Prostate gland (tissue), 2 donors: ENCODE results near the gene BAHD1. TPM values are rescaled to one million over a fixed set of nuclear protein-coding genes. Genes with fewer than 3 reads are reported as not detected.
A peak's percentile ranks its signal among the peaks of the same experiment; 100 is the strongest.

Source experiments
- DNase-seq: peaks from one replicate; pipeline ENCODE4 v3.0.0-alpha.2; 2019; ENCODE audit warnings: low spot score
- H3K27ac ChIP-seq, 2 donors: fragments of 200-600 bp; sonication (generic); 2 replicates each; pipeline ENCODE4 v1.5.1; 2017 to 2019
- H3K27me3 ChIP-seq: fragments of 200-600 bp; sonication (generic); replicated peaks from 2 replicates; pipeline ENCODE4 v1.5.1; 2019; ENCODE audit not compliant: insufficient read depth
- H3K36me3 ChIP-seq, 2 donors: fragments of 200-600 bp; sonication (generic); 1 replicate in 1 of 2; 2 replicates in 1 of 2; pipeline versions ENCODE4 v1.5.1 to v1.8.1; 2017 to 2019
- H3K4me1 ChIP-seq: fragments of 200-600 bp; sonication (generic); replicated peaks from 2 replicates; pipeline ENCODE4 v1.5.1; 2019
- H3K4me3 ChIP-seq, 2 donors: fragments of 200-600 bp; sonication (generic); 2 replicates each; pipeline ENCODE4 v1.5.1; 2017 to 2019
- H3K9me3 ChIP-seq: fragments of 200-600 bp; sonication (generic); 2 replicates; pipeline ENCODE4 v1.5.1; 2017
- POLR2A ChIP-seq: fragments of 450-650 bp; IDR thresholded peaks from one replicate; pipeline ENCODE4 v1.6.1; 2016; ENCODE audit warnings: antibody characterized with exemption, mild to moderate bottlenecking
- POLR2AphosphoS5 ChIP-seq: sonication (generic); formaldehyde crosslinking; IDR thresholded peaks from one replicate; pipeline ENCODE4 v1.6.1; 2017; ENCODE audit warnings: antibody characterized with exemption
- WGBS: methylation state at CpG from one replicate; pipeline ENCODE4 v1.1.5; 2018; 5-methylcytosine and 5-hydroxymethylcytosine counted together
- intact Hi-C: fragments of 100-400 bp; cut with DNase I; formaldehyde crosslinking; loops from one replicate; pipeline ENCODE4 v1.14.2; 2022
- total RNA-seq, 2 donors: library from RNA; depleted of rRNA; stranded (reverse); fragments of >200 nt; gene quantifications; one replicate each; pipeline ENCODE4 v1.1.0, GENCODE V29; 2016
- TF ChIP-seq, protein P1 (sequence below), 4 experiments: fragments of 200-600 bp in 2 of 4; fragments of 450-650 bp in 2 of 4; sonication (generic) in 2 of 4; IDR thresholded peaks; 1 replicate in 3 of 4; 2 replicates in 1 of 4; pipeline ENCODE4 v1.5.1; 2016 to 2019; ENCODE audit warnings: antibody characterized with exemption in 4 of 4, mild to moderate bottlenecking in 2 of 4, moderate library complexity in 2 of 4

BAHD1 gene
- total RNA-seq, 2 donors from 2014 or later: 17.0 to 39.4 TPM

GRCh38 chr15:40501487-40501886 lies 60.7 kb downstream of the BAHD1 start:
- H3K9me3 ChIP-seq: no peaks in the 10 kb centered on the region
- no peak overlapping the region for H3K4me3 ChIP-seq
- no peaks in the 10 kb centered on the region for H3K36me3 ChIP-seq
- no peaks in the 10 kb centered on the region for H3K27me3 ChIP-seq
- H3K4me1 ChIP-seq: no peaks in the 10 kb centered on the region
- DNase-seq: no peak
- 74% methylated on average over 6 of the region's 6 CpGs for WGBS
- intact Hi-C loops: no loop called here
- TF ChIP-seq POLR2AphosphoS5 (no peak), POLR2A (no peak)
- TF ChIP-seq, protein P1, sequence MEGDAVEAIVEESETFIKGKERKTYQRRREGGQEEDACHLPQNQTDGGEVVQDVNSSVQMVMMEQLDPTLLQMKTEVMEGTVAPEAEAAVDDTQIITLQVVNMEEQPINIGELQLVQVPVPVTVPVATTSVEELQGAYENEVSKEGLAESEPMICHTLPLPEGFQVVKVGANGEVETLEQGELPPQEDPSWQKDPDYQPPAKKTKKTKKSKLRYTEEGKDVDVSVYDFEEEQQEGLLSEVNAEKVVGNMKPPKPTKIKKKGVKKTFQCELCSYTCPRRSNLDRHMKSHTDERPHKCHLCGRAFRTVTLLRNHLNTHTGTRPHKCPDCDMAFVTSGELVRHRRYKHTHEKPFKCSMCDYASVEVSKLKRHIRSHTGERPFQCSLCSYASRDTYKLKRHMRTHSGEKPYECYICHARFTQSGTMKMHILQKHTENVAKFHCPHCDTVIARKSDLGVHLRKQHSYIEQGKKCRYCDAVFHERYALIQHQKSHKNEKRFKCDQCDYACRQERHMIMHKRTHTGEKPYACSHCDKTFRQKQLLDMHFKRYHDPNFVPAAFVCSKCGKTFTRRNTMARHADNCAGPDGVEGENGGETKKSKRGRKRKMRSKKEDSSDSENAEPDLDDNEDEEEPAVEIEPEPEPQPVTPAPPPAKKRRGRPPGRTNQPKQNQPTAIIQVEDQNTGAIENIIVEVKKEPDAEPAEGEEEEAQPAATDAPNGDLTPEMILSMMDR (IDR thresholded peaks at IDR 0.05): no peak
- H3K27ac ChIP-seq: no peak overlapping the region

DNA sequence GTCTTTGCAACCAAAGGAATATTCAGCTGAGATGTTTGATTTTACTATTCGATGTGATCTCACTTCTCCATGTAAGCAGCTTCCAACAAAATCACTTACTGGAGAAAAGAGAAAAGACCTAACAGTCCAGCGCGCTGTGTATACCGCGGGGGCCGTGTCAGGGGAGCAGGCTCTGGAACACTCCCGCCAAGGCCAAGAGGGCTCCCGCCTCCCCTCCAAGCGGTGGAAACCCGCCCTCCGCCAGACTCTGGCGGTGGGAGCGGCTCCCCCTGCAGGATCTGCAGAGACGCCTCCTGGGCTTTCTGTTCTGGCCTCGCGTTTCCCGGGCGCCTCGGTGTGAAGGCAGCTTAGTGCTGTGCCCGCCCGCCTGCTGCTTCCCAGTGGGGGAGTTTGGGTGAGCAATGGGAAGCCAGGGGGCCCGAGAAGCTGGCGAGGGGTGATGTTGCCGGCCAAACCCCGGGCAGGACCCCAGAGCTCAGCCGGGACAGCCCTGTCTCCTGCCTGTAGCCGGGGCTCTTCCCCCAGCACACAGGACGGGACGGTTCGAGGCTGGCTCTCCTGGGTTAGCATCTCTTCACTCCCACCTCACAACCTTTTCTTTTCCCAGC lies 66.3 kb downstream of the BAHD1 start:
- whole genome bisulfite sequencing: 4% methylated on average over 30 of the region's 30 CpGs
- H3K4me1 ChIP-seq: no peaks in the 10 kb centered on the region
- peak overlapping the region in 1 of 2 donors; percentile 8 for H3K4me3 ChIP-seq
- no peak overlapping the region for H3K27ac ChIP-seq
- TF ChIP-seq POLR2AphosphoS5 (peak; percentile 44), POLR2A (no peak)
- TF ChIP-seq, protein P1 (IDR thresholded peaks at IDR 0.05): peak in 3 of 4 experiments; percentile 41 to 71 (median 53)
- H3K9me3 ChIP-seq: no peaks in the 10 kb centered on the region
- no peaks in the 10 kb centered on the region for H3K36me3 ChIP-seq
- no peaks in the 10 kb centered on the region for H3K27me3 ChIP-seq
- intact Hi-C loops: no loop called here
- DNase-seq: peak; percentile 48

DNA sequence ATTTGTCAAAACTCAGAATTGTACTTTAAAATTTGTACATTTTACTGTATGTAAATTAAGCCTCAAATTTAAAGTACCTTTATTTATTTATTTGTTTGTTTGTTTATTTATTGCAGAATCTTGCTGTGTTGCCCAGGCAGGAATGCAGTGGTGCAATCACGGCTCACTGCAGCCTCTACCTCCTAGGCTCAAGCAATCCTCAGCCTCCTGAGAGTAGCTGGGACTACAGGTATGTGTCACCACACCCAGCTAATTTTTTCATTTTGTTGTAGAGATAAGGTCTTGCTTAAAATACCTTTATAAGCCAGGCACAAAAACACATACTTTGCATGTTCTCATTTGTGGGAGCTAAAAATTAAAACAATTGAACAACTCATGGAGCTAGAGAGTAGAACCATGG lies 67.5 kb downstream of the BAHD1 start:
- 94% methylated on average over 1 of the region's 1 CpG for WGBS
- Histone ChIP-seq H3K4me1 (no peaks in the 10 kb centered on the region), H3K36me3 (no peaks in the 10 kb centered on the region), H3K27me3 (no peaks in the 10 kb centered on the region), H3K9me3 (no peaks in the 10 kb centered on the region), H3K4me3 (no peak overlapping the region), H3K27ac (no peak overlapping the region)
- DNase-seq: no peak
- intact Hi-C loops: no loop called here
- no peak for TF ChIP-seq POLR2AphosphoS5
- TF ChIP-seq, protein P1 (IDR thresholded peaks at IDR 0.05): no peak
- no peak for TF ChIP-seq POLR2A

DNA sequence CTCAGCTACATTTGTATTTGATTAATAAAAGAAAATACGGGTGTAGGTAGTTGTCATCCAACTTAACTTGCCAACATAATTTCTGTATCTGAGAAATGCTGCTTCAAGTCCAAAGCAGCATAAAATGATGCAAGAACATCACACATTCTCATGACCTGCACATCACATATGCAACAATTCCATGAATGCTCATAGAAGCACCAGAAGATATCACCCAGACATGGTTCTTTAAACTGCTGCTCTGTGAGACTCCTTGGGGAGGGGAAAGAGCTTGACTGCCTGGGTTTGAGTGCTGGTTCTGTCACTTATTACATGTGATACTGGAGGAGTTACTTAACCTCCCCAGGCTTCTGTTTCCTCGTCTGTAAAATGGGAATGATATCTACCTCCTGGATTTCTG lies 69.4 kb downstream of the BAHD1 start:
- no peak for DNase-seq
- intact Hi-C loops: no loop called here
- Histone ChIP-seq H3K36me3 (no peaks in the 10 kb centered on the region), H3K4me3 (no peak overlapping the region), H3K27ac (no peak overlapping the region), H3K4me1 (no peaks in the 10 kb centered on the region), H3K9me3 (no peaks in the 10 kb centered on the region), H3K27me3 (no peaks in the 10 kb centered on the region)
- 90% methylated on average over 2 of the region's 2 CpGs for WGBS
- TF ChIP-seq POLR2AphosphoS5 (no peak), POLR2A (no peak)
- TF ChIP-seq, protein P1 (IDR thresholded peaks at IDR 0.05): no peak

DNA sequence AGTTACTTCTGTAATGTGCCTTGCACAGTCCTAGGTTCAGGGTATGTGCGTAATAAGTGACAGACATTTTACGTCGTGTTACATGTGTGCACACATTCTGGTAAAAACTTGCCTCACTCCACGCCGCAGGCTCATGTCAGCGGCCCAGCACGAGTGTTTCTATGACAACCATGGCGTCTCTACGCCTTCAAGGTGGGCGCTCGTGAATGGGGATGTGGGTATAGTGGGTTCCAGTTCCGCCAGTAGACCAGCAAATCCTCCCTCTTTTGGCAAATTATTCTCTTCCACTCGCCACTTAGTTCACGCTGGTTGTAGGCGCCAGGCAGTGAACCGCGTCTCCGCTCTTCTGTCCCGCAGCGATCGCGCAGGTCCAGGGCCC lies 70.3 kb downstream of the BAHD1 start:
- H3K27me3 ChIP-seq: no peaks in the 10 kb centered on the region
- no peaks in the 10 kb centered on the region for H3K9me3 ChIP-seq
- intact Hi-C loops: no loop called here
- H3K36me3 ChIP-seq: no peaks in the 10 kb centered on the region
- WGBS: 11% methylated on average over 22 of the region's 22 CpGs
- peak overlapping the region; percentile 43 to 48 for H3K4me3 ChIP-seq
- TF ChIP-seq POLR2AphosphoS5: no peak
- TF ChIP-seq, protein P1 (IDR thresholded peaks at IDR 0.05): no peak
- TF ChIP-seq POLR2A: no peak
- H3K4me1 ChIP-seq: no peaks in the 10 kb centered on the region
- no peak for DNase-seq
- peak overlapping the region in 1 of 2 donors; percentile 37 for H3K27ac ChIP-seq
